K562 (cell line): Measurements from ENCODE around the gene TP53BP2. TPM values are rescaled to one million over a fixed set of nuclear protein-coding genes. Genes with fewer than 3 reads are reported as not detected.

Experiments
- ARID4B ChIP-seq: sonication (generic); formaldehyde crosslinking; IDR thresholded peaks from 2 replicates; pipeline ENCODE4 v1.8.0; 2022; ENCODE audit warnings: mild to moderate bottlenecking, missing genetic modification reagents
- ATF3 ChIP-seq, 2 experiments: fragments of 450-650 bp in 1 of 2; sonication (generic) in 1 of 2; formaldehyde crosslinking in 1 of 2; IDR thresholded peaks in 1 of 2; conservative IDR thresholded peaks in 1 of 2; 2 replicates each; pipeline versions ENCODE4 v1.6.1 to v1.8.1; 2016 to 2023; ENCODE audit warnings: mild to moderate bottlenecking in 2 of 2, moderate library complexity in 2 of 2, inconsistent platforms in 1 of 2, missing genetic modification reagents in 1 of 2
- CREB3 ChIP-seq: fragments of 450-650 bp; conservative IDR thresholded peaks from 2 replicates; pipeline ENCODE4 v1.6.1; 2016; ENCODE audit warnings: missing genetic modification characterization, low read depth, mild to moderate bottlenecking, missing compliant biosample characterization, moderate library complexity
- CXXC5 ChIP-seq: fragments of 250-450 bp; sonication (Bioruptor Pico); IDR thresholded peaks from 2 replicates; pipeline ENCODE4 v1.8.0; 2022; ENCODE audit warnings: inconsistent platforms, mild to moderate bottlenecking, moderate library complexity
- ELF1 ChIP-seq: fragments of 200-800 bp; sonication (Bioruptor generic); IDR thresholded peaks from 2 replicates; pipeline ENCODE4 v1.6.1; 2016; ENCODE audit warnings: missing genetic modification characterization, missing compliant biosample characterization
- HOXB6 ChIP-seq: fragments of 250-450 bp; sonication (Bioruptor Pico); IDR thresholded peaks from 2 replicates; pipeline ENCODE4 v1.5.1; 2022; ENCODE audit warnings: mild to moderate bottlenecking, borderline replicate concordance
- MXI1 ChIP-seq: IDR thresholded peaks from 2 replicates; pipeline ENCODE4 v1.6.1; 2011; ENCODE audit warnings: low read depth, mild to moderate bottlenecking, improper control_type of control experiment, low read length
- NFRKB ChIP-seq: fragments of 450-650 bp; IDR thresholded peaks from 2 replicates; pipeline ENCODE4 v1.6.1; 2016; ENCODE audit warnings: low read depth
- NR2C1 ChIP-seq, 2 experiments: fragments of 450-650 bp; IDR thresholded peaks; 2 replicates each; pipeline ENCODE4 v1.6.1; 2017; ENCODE audit warnings: mild to moderate bottlenecking in 2 of 2, antibody characterized with exemption in 1 of 2, inconsistent platforms in 1 of 2, missing compliant biosample characterization in 1 of 2, missing genetic modification characterization in 1 of 2
- SAP30 ChIP-seq: fragments of 200-600 bp; sonication (generic); IDR thresholded peaks from 2 replicates; pipeline ENCODE4 v1.6.1; 2012; ENCODE audit warnings: borderline replicate concordance, low read depth, mild to moderate bottlenecking, moderate library complexity, low read length, control low read depth, inconsistent platforms; ENCODE audit not compliant: insufficient read depth, poor library complexity, severe bottlenecking
- SOX6 ChIP-seq: fragments of 450-650 bp; IDR thresholded peaks from 2 replicates; pipeline ENCODE4 v1.6.1; 2014; ENCODE audit warnings: mild to moderate bottlenecking
- SRSF1 ChIP-seq: fragments of 200-400 bp; formaldehyde crosslinking; IDR thresholded peaks from 2 replicates; pipeline ENCODE4 v1.6.1; 2017; ENCODE audit warnings: mild to moderate bottlenecking, low read depth, low read length, moderate library complexity
- SRSF3 ChIP-seq: fragments of 200-400 bp; formaldehyde crosslinking; IDR thresholded peaks from 2 replicates; pipeline ENCODE4 v1.6.1; 2016; ENCODE audit warnings: mild to moderate bottlenecking, low read length, moderate library complexity; ENCODE audit not compliant: insufficient read depth
- YY1 ChIP-seq, 3 experiments: IDR thresholded peaks; 2 replicates each; pipeline ENCODE4 v1.6.1; 2011; ENCODE audit warnings: low read length in 2 of 3, mild to moderate bottlenecking in 2 of 3, moderate library complexity in 2 of 3, borderline replicate concordance in 1 of 3, control low read depth in 1 of 3, low read depth in 1 of 3; ENCODE audit not compliant: insufficient read depth in 3 of 3, insufficient replicate concordance in 2 of 3, control insufficient read depth in 1 of 3, insufficient read length in 1 of 3; ENCODE audit errors: extremely low read depth in 1 of 3
- ZBTB8A ChIP-seq: fragments of 450-650 bp; IDR thresholded peaks from 2 replicates; pipeline ENCODE4 v1.6.1; 2018; ENCODE audit warnings: mild to moderate bottlenecking, moderate library complexity; ENCODE audit not compliant: partially characterized antibody
- ZNF124 ChIP-seq: sonication (generic); formaldehyde crosslinking; IDR thresholded peaks from 2 replicates; pipeline ENCODE4 v1.8.1; 2022; ENCODE audit warnings: missing genetic modification reagents
- ZNF282 ChIP-seq: sonication (generic); formaldehyde crosslinking; IDR thresholded peaks from 2 replicates; pipeline ENCODE4 v1.8.1; 2023; ENCODE audit warnings: missing genetic modification reagents
- ZNF589 ChIP-seq: fragments of 200-800 bp; sonication (Bioruptor generic); IDR thresholded peaks from 2 replicates; pipeline ENCODE4 v1.6.1; 2016; ENCODE audit warnings: low read depth, missing genetic modification characterization, missing compliant biosample characterization
- ZNF79 ChIP-seq: fragments of 250-450 bp; sonication (Bioruptor Pico); IDR thresholded peaks from 2 replicates; pipeline ENCODE4 v1.4.0; 2020; ENCODE audit warnings: low read depth, mild to moderate bottlenecking, moderate library complexity
- polyA plus RNA-seq, 8 experiments: library from polyadenylated mRNA; depleted of rRNA in 4 of 8; stranded (reverse) in 5 of 8; unstranded in 3 of 8; fragments of >200 nt; fragmentation: Nextera tagmentation in 2 of 8; fragmentation: Illumina TruSeq in 1 of 8; extraction: Ambion mirVana in 2 of 8; extraction: Trizol in 1 of 8; gene quantifications; 2 replicates each; pipeline versions ENCODE4 v1.2.1 to v1.2.3, GENCODE V29; 2011 to 2014; ENCODE audit warnings: inconsistent platforms in 1 of 8, missing spikeins in 1 of 8
- total RNA-seq, 7 experiments: library from RNA; depleted of rRNA in 6 of 7; stranded (reverse); fragments of >200 nt in 6 of 7; fragmentation: Illumina TruSeq in 2 of 7; extraction: Trizol in 2 of 7; gene quantifications; 2 replicates each; pipeline versions ENCODE4 v1.2.1 to v1.2.3, GENCODE V29; 2011 to 2021; ENCODE audit warnings: low replicate concordance in 1 of 7

Gene TP53BP2
- total and polyA plus RNA-seq, 9 of the 15 experiments (the other 6 are each of a cell fraction or from before 2014, with no cell fraction given), result 17.0 to 69.6 (median 40.1) TPM

- TF ChIP-seq ZBTB8A, result no peak
- no peak for TF ChIP-seq ZNF79 (CRISPR knock-in tag)
- TF ChIP-seq SAP30, result no peak
- no peak for TF ChIP-seq ZNF282 (CRISPR knock-in tag)
- no peak for TF ChIP-seq YY1 (IDR thresholded peaks at IDR 0.05; ENCODE audit: borderline replicate concordance in 1 of 3, control insufficient read depth in 1 of 3, extremely low read depth in 1 of 3, insufficient read depth in 3 of 3, insufficient read length in 1 of 3, insufficient replicate concordance in 2 of 3, low read depth in 1 of 3, low read length in 2 of 3)
- no peak for TF ChIP-seq SRSF1
- TF ChIP-seq MXI1, result no peak
- no peak for TF ChIP-seq CREB3
- no peak for TF ChIP-seq NFRKB
- no peak for TF ChIP-seq ARID4B (CRISPR knock-in tag)
- TF ChIP-seq ELF1 (tag), result no peak
- peak; percentile 58; the same call in 1 of the 2 replicates for TF ChIP-seq CXXC5
- no peak for TF ChIP-seq ZNF124 (CRISPR knock-in tag)
- no peak for TF ChIP-seq HOXB6 (CRISPR knock-in tag)
- peak; percentile 35; the same call in 1 of the 2 replicates for TF ChIP-seq SOX6
- no peak for TF ChIP-seq SRSF3
- TF ChIP-seq ATF3 (IDR thresholded peaks at IDR 0.05), result peak; percentile 95
- no peak for TF ChIP-seq ATF3 (CRISPR knock-in tag; conservative IDR thresholded peaks at IDR 0.05)
- TF ChIP-seq NR2C1 (IDR thresholded peaks at IDR 0.05), result no peak
- TF ChIP-seq NR2C1 (tag; IDR thresholded peaks at IDR 0.05), result 0 out of 2 replicates have a peak, but pooled peaks have one; percentile 6
- no peak; the same call in 1 of the 2 replicates for TF ChIP-seq ZNF589 (CRISPR knock-in tag)
These were observed 25.8 kb downstream of the TP53BP2 start (continued) for GRCh38 chr1:223819730-223820514.
